ENCODE measurements around the gene POU2F3.

The POU2F3 gene

GRCh38 chr11:120303004-120303637, 63.2 kb downstream of the POU2F3 start:
- no peak overlapping the region for H3K4me3 ChIP-seq (ENCODE audit: low read depth, low read length)

DNA sequence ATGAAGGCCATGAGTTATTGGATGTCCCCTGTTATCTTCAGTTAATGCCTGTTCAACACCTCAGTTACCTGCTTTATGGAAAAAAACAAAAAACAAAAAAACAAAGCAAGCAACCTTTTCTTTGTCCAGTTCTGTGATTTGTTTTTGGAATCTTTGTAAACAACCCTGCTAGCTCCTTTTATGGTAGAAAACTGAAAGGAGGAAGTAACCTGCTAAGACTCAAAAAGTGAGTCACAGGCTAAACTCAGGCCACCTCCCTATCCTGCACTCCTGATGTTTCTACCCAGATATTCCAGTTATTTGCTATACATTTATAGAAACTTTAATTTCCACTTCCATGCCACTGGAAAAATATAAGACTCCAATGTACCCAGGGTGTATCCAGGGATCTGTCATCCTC, 64.6 kb downstream of the POU2F3 start:
- no peak overlapping the region for H3K4me3 ChIP-seq (ENCODE audit: low read depth, low read length)
- TF ChIP-seq CTCF (IDR thresholded peaks at IDR 0.05; ENCODE audit: borderline replicate concordance, insufficient read depth, low read depth, low read length), result no peak

More at GRCh38 chr11:120303004-120303637, 63.2 kb downstream of the POU2F3 start:
- TF ChIP-seq CTCF (IDR thresholded peaks at IDR 0.05; ENCODE audit: borderline replicate concordance, insufficient read depth, low read depth, low read length), result peak; percentile 92

- H3K4me3 ChIP-seq (ENCODE audit: low read depth, low read length), result no peak overlapping the region
- TF ChIP-seq CTCF (IDR thresholded peaks at IDR 0.05; ENCODE audit: borderline replicate concordance, insufficient read depth, low read depth, low read length), result no peak
Observed at GRCh38 chr11:120305286-120305685, 65.3 kb downstream of the POU2F3 start.

DNA sequence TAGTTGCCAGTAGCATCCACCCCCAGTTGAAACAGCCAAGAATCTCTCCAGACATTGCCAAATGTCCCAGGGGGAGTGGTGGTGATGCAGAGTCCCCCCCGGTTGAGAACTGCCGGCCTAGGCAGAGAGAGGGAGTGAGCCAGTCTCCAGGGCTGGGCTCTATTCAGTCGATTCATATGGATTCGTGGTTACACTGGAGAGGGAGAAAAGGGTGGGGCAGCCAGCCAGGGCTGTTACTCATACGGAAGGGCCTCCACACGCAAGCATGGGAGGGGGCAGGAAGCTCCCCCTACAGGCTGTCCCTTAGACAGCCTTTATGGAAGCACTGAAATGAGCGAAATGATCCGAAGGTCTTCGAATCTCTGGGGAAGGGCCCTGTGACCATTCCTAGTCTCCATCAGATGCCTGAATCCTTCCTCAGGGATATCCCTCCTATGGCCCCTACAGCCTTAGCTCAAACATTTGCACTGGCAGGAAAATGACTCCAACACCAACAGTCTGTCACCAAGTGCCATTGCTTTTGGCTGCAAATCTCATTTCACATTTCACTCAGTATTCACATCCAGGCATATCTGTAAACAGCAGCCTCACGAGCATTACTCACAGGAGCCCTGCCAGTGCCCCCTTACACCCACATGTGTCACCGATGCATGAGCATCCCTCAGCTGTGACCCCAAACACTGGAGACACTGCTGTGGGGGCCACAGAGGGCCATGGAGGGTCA, 66.7 kb downstream of the POU2F3 start:
- no peak overlapping the region for H3K4me3 ChIP-seq (ENCODE audit: low read depth, low read length)
- TF ChIP-seq CTCF (IDR thresholded peaks at IDR 0.05; ENCODE audit: borderline replicate concordance, insufficient read depth, low read depth, low read length), result peak; percentile 11; the same call in 1 of the 2 replicates

GRCh38 chr11:120307476-120307875, 67.5 kb downstream of the POU2F3 start:
- no peak for TF ChIP-seq CTCF (IDR thresholded peaks at IDR 0.05; ENCODE audit: borderline replicate concordance, insufficient read depth, low read depth, low read length)

DNA sequence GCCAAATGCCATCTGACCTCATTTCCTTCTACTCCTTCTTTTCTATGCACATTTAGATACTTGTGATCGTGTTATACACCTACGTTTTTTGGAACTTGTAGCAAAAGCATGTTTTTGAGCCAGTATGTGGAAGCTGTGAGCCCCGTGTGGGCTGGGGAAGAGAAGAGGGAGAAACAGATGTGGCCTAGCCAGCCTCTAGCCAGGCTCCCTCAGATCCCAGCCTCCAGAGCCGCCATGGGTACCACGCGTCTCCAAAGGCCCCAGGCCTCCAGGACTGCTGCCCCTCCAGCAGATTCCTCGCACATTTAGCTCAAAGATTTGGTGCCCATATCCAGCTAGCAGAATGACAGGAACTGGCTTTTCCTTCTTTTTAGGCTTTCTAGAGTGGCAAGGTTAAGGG, 68.1 kb downstream of the POU2F3 start:
- no peak for TF ChIP-seq CTCF (IDR thresholded peaks at IDR 0.05; ENCODE audit: borderline replicate concordance, insufficient read depth, low read depth, low read length)
- no peak overlapping the region for H3K4me3 ChIP-seq (ENCODE audit: low read depth, low read length)

More at GRCh38 chr11:120307476-120307875, 67.5 kb downstream of the POU2F3 start:
- no peak overlapping the region for H3K4me3 ChIP-seq (ENCODE audit: low read depth, low read length)

GRCh38 chr11:120310870-120311269, 70.9 kb downstream of the POU2F3 start:
- H3K4me3 ChIP-seq (ENCODE audit: low read depth, low read length), result no peak overlapping the region
- TF ChIP-seq CTCF (IDR thresholded peaks at IDR 0.05; ENCODE audit: borderline replicate concordance, insufficient read depth, low read depth, low read length), result no peak

All from GM12875 (cell line).